Activated CD4-positive, alpha-beta T cell treated with anti-CD3 and anti-CD28 coated beads for 36 hours (primary cell): ENCODE measurements around the gene KCNG2. TPM values are rescaled to one million over a fixed set of nuclear protein-coding genes. Genes with fewer than 3 reads are reported as not detected.

Source experiments
- ATAC-seq: fragments of 200-7000 bp; cut with Tn5 transposase; one replicate; pipeline ENCODE4 v1.10.0; 2021; ENCODE audit warnings: mild to moderate bottlenecking, moderate library complexity
- CTCF ChIA-PET: fragments of 350-600 bp; sonication (Branson Sonifier 250); formaldehyde crosslinking; loops from one replicate; lab custom pipeline; 2021; ENCODE audit warnings: antibody characterized with exemption; lab: Charles Lee
- POLR2A ChIA-PET: fragments of 350-600 bp; sonication (Branson Sonifier 250); formaldehyde crosslinking; loops from one replicate; lab custom pipeline; 2021; ENCODE audit warnings: antibody characterized with exemption, inconsistent platforms; lab: Charles Lee
- DNase-seq: peaks from one replicate; pipeline ENCODE4 v3.0.0-alpha.2; 2020
- H3K27ac Mint-ChIP-seq: one replicate; pipeline ENCODE4 v1.8.0; 2021; ENCODE audit warnings: mixed read lengths
- H3K27me3 Mint-ChIP-seq: one replicate; pipeline ENCODE4 v1.8.0; 2021; ENCODE audit warnings: mixed read lengths
- H3K36me3 Mint-ChIP-seq: one replicate; pipeline ENCODE4 v1.8.0; 2021; ENCODE audit warnings: low read depth, mixed read lengths
- H3K4me1 Mint-ChIP-seq: one replicate; pipeline ENCODE4 v1.8.0; 2021; ENCODE audit warnings: mixed read lengths
- H3K4me3 Mint-ChIP-seq: one replicate; pipeline ENCODE4 v1.8.0; 2021; ENCODE audit warnings: mild to moderate bottlenecking, moderate library complexity, mixed read lengths
- H3K9me3 Mint-ChIP-seq: one replicate; pipeline ENCODE4 v1.8.0; 2021; ENCODE audit warnings: low read depth, mixed read lengths
- intact Hi-C, 2 experiments: fragments of 100-400 bp; cut with DNase I in 1 of 2; cut with micrococcal nuclease in 1 of 2; formaldehyde crosslinking; loops; one replicate each; pipeline versions ENCODE4 v1.14.2 to v1.15.1; 2022 to 2024; cut with DNase I, micrococcal nuclease
- total RNA-seq, 2 experiments: library from RNA; stranded (reverse); gene quantifications; one replicate each; pipeline ENCODE4 v1.2.3, GENCODE V29; 2021

The KCNG2 gene
- total RNA-seq, 2 experiments from 2014 or later: not detected

DNA sequence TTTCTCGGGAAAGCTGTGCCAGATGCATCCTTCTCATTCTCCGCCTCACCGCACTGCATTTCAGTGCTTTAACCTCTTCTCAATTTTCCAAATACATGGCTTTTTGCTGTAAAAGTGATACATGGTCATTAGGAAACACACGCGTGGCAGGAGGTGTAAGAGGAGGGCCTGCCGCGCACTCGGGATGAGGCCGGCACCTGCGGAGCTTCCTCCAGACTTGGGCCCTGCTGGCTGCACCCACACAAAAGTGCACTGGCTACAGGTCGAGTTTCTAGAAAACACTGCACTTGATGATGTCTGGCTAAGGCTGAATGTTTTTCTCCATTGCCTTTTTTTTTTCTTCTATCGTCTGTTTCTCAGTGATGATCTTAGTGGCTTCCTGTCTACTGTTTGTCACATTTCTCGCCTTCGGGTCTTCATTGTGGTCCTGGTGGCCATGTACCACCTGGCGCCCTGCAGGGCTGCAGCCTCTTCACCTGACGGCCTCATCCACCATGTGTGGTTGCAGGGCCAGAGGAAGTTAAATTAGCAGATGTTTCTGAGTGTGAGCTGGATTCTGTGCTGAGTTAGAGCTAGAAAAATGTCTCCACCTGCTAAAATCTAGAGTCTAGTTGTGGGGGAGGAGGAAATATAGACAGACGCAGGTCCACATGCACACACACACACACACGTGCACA, 7.6 kb downstream of the KCNG2 start:
- intact Hi-C loops: no loop called here
- Mint-ChIP-seq H3K4me1 (peaks cover 8% of the 10 kb centered on the region), H3K27me3 (no peaks in the 10 kb centered on the region), H3K4me3 (no peak overlapping the region), H3K36me3 (no peaks in the 10 kb centered on the region), H3K27ac (no peak overlapping the region), H3K9me3 (no peaks in the 10 kb centered on the region)
- DNase-seq (no peak), ATAC-seq (no peak)
- ChIA-PET POLR2A (no interaction called here), CTCF (interaction anchor here (0.7 kb wide), 1 partner anchor 163 kb away, joined by 3 read pairs; no protein-coding TSS in a partner anchor)

- no peak for DNase-seq
- H3K4me1 Mint-ChIP-seq: peaks cover 8% of the 10 kb centered on the region
- POLR2A ChIA-PET: no interaction called here
Measured at GRCh38 chr18:79805926-79806487, 8.3 kb downstream of the KCNG2 start.

GRCh38 chr18:79806976-79807841, 9.5 kb downstream of the KCNG2 start:
- ATAC-seq: no peak
- Mint-ChIP-seq H3K36me3 (no peaks in the 10 kb centered on the region), H3K4me3 (no peak overlapping the region), H3K9me3 (no peaks in the 10 kb centered on the region), H3K27me3 (peaks cover 2% of the 10 kb centered on the region), H3K27ac (no peak overlapping the region), H3K4me1 (peaks cover 8% of the 10 kb centered on the region)
- POLR2A ChIA-PET: interaction anchor here (0.7 kb wide), 1 partner anchor 22 kb away, joined by 3 read pairs; no protein-coding TSS in a partner anchor
- DNase-seq: no peak
- intact Hi-C loops: no loop called here
- CTCF ChIA-PET: no interaction called here

More at GRCh38 chr18:79805926-79806487, 8.3 kb downstream of the KCNG2 start:
- ATAC-seq: no peak
- CTCF ChIA-PET: no interaction called here
- Mint-ChIP-seq H3K4me3 (no peak overlapping the region), H3K27me3 (no peaks in the 10 kb centered on the region), H3K9me3 (no peaks in the 10 kb centered on the region), H3K27ac (no peak overlapping the region), H3K36me3 (no peaks in the 10 kb centered on the region)
- intact Hi-C loops: no loop called here

DNA sequence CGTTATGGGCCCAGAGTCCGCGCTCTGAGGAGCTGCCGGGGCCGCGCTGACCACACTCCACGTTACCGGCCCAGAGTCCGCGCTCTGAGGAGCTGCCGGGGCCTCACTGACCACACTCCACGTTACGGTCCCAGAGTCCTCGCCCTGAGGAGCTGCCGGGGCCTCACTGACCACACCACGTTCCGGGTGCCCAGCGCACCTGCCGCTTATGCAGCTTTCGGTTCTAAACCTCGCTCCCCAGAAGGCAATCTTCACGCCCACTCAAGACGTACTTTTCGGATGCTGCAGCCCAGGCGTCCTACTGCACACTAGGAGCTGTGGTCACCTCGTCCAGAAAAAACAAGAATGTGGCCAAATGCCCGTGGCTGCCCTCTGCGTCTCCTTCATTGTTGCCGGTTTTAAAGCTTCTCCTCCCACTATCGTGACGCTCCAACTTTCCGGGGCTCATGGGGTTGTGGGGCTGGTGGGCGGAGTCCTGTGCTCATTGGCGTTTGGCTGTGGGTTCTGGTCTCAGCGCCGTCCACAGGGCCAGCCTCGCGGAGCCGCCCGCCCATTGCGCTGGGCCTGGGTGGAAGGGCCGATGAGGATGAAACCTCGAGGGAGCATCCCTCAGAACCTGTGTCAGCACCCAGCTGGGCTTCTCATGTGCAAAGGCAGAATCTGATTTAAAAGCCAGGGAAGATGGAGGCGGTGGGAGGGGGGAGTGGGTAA, 11.9 kb downstream of the KCNG2 start:
- H3K9me3 Mint-ChIP-seq: no peaks in the 10 kb centered on the region
- ChIA-PET POLR2A (no interaction called here), CTCF (no interaction called here)
- H3K27ac Mint-ChIP-seq: no peak overlapping the region
- H3K4me1 Mint-ChIP-seq: peaks cover 8% of the 10 kb centered on the region
- no peaks in the 10 kb centered on the region for H3K36me3 Mint-ChIP-seq
- intact Hi-C loops: no loop called here
- DNase-seq: no peak
- H3K4me3 Mint-ChIP-seq: no peak overlapping the region
- H3K27me3 Mint-ChIP-seq: peaks cover 9% of the 10 kb centered on the region
- no peak for ATAC-seq

GRCh38 chr18:79812052-79812451, 14.3 kb downstream of the KCNG2 start:
- DNase-seq: no peak
- Mint-ChIP-seq H3K27ac (no peak overlapping the region), H3K36me3 (no peaks in the 10 kb centered on the region), H3K4me1 (no peaks in the 10 kb centered on the region), H3K9me3 (no peaks in the 10 kb centered on the region), H3K4me3 (no peak overlapping the region), H3K27me3 (peaks cover 9% of the 10 kb centered on the region)
- POLR2A ChIA-PET: no interaction called here
- CTCF ChIA-PET: no interaction called here
- intact Hi-C loops: no loop called here
- ATAC-seq: no peak

DNA sequence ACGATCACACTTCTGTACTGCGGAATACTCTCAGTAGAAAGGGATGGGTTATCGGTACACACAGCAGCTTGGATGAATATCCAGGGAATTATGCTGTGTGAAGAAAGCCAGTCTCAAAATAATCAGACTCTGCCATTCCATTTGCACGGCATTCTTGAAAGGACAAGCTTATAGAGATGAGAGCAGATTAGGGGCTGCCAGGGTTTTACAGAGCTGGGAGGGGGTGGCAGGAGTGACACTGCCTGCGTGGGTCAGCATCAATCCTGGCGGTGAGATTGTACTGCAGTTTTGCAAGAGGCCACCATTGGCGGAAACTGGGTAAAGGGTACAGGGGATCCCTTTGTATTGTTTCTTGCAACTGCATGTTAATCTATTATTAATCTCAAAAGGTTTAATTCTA, 16.6 kb downstream of the KCNG2 start:
- ChIA-PET CTCF (no interaction called here), POLR2A (no interaction called here)
- Mint-ChIP-seq H3K27ac (no peak overlapping the region), H3K4me1 (no peaks in the 10 kb centered on the region), H3K9me3 (no peaks in the 10 kb centered on the region), H3K27me3 (peaks cover 9% of the 10 kb centered on the region), H3K36me3 (no peaks in the 10 kb centered on the region), H3K4me3 (no peak overlapping the region)
- no peak for ATAC-seq
- DNase-seq: no peak
- intact Hi-C loops: no loop called here

GRCh38 chr18:79815657-79816056, 17.9 kb downstream of the KCNG2 start:
- Mint-ChIP-seq H3K4me3 (no peak overlapping the region), H3K27ac (no peak overlapping the region), H3K4me1 (peaks cover 7% of the 10 kb centered on the region), H3K27me3 (peaks cover 12% of the 10 kb centered on the region), H3K36me3 (no peaks in the 10 kb centered on the region), H3K9me3 (no peaks in the 10 kb centered on the region)
- CTCF ChIA-PET: no interaction called here
- intact Hi-C loops: no loop called here
- POLR2A ChIA-PET: no interaction called here
- DNase-seq (no peak), ATAC-seq (no peak)

DNA sequence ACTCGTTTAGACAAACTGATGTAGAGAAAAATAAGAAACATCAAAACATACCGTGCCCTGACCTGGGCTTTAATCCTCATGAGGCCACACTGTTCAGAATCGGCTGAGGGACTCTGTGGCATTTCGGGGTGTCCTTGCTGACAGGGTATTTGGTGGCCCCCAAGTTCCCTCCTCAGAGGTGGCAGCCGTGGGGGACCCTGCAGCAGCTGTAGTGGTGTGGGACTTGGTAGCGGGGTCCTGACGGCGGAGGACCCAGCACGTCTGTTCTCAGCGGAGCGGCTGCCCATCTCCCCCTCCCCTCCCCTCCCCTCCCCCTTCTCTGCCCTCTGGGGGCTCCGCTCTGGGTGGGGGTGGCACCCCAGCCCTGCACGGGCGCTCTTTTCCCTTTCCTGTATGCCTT, 18.4 kb downstream of the KCNG2 start:
- Mint-ChIP-seq H3K9me3 (no peaks in the 10 kb centered on the region), H3K36me3 (no peaks in the 10 kb centered on the region), H3K4me1 (peaks cover 7% of the 10 kb centered on the region), H3K27me3 (peaks cover 14% of the 10 kb centered on the region), H3K4me3 (no peak overlapping the region), H3K27ac (no peak overlapping the region)
- POLR2A ChIA-PET: no interaction called here
- CTCF ChIA-PET: no interaction called here
- DNase-seq: no peak
- intact Hi-C loops: no loop called here
- ATAC-seq: no peak

GRCh38 chr18:79816981-79817606, 19.4 kb downstream of the KCNG2 start:
- no peaks in the 10 kb centered on the region for H3K9me3 Mint-ChIP-seq
- H3K27ac Mint-ChIP-seq: no peak overlapping the region
- DNase-seq: no peak
- ChIA-PET CTCF (no interaction called here), POLR2A (no interaction called here)
- no peak overlapping the region for H3K4me3 Mint-ChIP-seq
- peaks cover 7% of the 10 kb centered on the region for H3K4me1 Mint-ChIP-seq
- intact Hi-C loops: no loop called here
- no peaks in the 10 kb centered on the region for H3K36me3 Mint-ChIP-seq
- H3K27me3 Mint-ChIP-seq: peaks cover 13% of the 10 kb centered on the region
- no peak for ATAC-seq

DNA sequence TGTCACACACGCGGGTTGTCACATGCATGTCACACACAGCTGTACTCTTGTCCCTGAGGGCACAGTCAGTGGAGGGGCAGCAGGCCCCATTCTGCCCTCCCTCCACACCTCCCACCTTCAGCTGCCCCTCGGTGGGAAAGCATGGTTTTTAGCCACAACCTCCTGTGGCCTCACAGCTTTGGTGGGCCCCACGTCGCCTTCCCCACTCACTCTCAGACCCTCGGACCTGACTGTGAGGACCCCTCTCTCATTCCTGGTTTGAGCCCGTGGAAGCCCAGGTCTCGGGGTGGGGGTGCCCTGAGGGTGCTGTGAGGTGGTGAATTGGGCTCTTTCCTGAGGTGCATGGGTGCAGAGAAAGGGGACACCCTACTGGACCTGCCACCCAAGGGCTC, 19.9 kb downstream of the KCNG2 start:
- Mint-ChIP-seq H3K27ac (no peak overlapping the region), H3K4me3 (no peak overlapping the region), H3K36me3 (no peaks in the 10 kb centered on the region), H3K9me3 (no peaks in the 10 kb centered on the region), H3K27me3 (peaks cover 13% of the 10 kb centered on the region), H3K4me1 (peaks cover 7% of the 10 kb centered on the region)
- intact Hi-C loops: no loop called here
- ChIA-PET CTCF (no interaction called here), POLR2A (no interaction called here)
- ATAC-seq: no peak
- DNase-seq: no peak

- ChIA-PET POLR2A (no interaction called here), CTCF (no interaction called here)
- H3K4me1 Mint-ChIP-seq: peaks cover 7% of the 10 kb centered on the region
- no peaks in the 10 kb centered on the region for H3K9me3 Mint-ChIP-seq
- H3K36me3 Mint-ChIP-seq: no peaks in the 10 kb centered on the region
- no peak overlapping the region for H3K27ac Mint-ChIP-seq
- peaks cover 13% of the 10 kb centered on the region for H3K27me3 Mint-ChIP-seq
- no peak for DNase-seq
- ATAC-seq: no peak
- H3K4me3 Mint-ChIP-seq: no peak overlapping the region
- intact Hi-C loops: no loop called here
Measured at GRCh38 chr18:79818036-79818435, 20.3 kb downstream of the KCNG2 start.
